ENCODE measurements around the gene HK2.
A peak's percentile ranks its signal among the peaks of the same experiment; 100 is the strongest.
"Not testable (repeated sequence)": the region's sequence is repeated elsewhere in the genome, so short reads cannot be mapped to it uniquely, and the experiment has no call there.

Gene HK2

DNA sequence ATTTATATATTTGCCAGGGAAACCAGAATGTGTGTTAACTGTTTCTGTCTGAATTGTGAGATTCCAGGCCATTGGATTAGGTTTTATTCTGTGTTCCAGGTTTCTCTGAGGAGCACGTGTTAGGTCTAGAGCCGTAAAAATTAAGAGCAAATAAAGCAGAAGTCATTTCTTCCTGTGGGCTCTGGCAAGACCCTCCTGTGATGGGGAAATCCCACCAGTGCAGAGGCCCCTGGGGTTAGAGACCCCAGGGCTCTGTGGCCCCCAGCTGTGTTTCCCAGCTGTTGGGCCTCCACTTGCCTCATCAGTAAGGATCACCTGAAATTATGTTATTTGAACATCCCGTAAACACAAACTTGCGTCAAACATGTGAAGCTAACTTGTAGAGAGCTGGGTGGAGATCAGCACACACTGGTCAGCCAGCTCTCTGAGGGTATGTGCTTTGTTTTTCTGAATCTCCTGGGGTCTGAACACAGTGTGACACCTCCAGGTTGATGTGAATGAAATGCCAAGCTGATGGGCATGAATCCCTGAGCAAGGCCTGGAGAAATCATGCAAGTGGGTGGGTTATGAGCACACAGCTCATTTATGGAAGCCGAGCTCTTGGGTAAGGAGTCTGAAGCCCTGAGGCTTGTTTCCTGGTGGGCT is 50.3 kb downstream of the HK2 start:
- Histone ChIP-seq H3K4me3 (ENCODE audit: low read length) (no peak overlapping the region), H3K9me3 (replicated peaks; ENCODE audit: low read length) (no peaks in the 10 kb centered on the region), H3K4me1 (ENCODE audit: control insufficient read depth, insufficient read depth, low read length) (peaks cover 18% of the 10 kb centered on the region), H3K9ac (ENCODE audit: low read depth, low read length) (no peak overlapping the region), H3K27me3 (ENCODE audit: control insufficient read depth, insufficient read depth, low read length) (no peaks in the 10 kb centered on the region), H3K4me2 (ENCODE audit: low read length) (no peak overlapping the region), H3K36me3 (ENCODE audit: insufficient read depth, low read length) (peaks cover 31% of the 10 kb centered on the region)

DNA sequence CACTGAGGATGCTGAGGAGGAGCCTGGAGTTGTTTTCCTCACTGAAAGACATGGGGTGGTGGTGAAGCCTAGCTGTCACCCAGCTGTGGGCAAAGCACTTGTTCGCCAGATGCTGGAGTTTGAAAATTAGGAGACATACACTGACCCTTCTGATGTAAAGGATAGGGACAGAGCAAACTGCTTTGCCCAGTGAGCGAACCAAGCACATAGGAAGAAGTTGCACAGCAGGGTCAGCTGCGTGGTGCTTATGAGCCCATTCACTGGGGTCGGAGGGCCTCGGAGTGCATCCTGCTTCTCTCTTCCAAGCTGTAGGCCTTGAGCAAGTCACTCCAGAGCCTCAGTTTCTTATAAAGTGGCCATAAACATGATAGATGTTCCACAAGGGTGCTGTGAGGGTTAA is 50.9 kb downstream of the HK2 start:
- H3K4me2 ChIP-seq (ENCODE audit: low read length), result no peak overlapping the region
- H3K4me1 ChIP-seq (ENCODE audit: control insufficient read depth, insufficient read depth, low read length), result peaks cover 18% of the 10 kb centered on the region
- H3K9ac ChIP-seq (ENCODE audit: low read depth, low read length), result no peak overlapping the region
- H3K36me3 ChIP-seq (ENCODE audit: insufficient read depth, low read length), result peaks cover 31% of the 10 kb centered on the region
- H3K27me3 ChIP-seq (ENCODE audit: control insufficient read depth, insufficient read depth, low read length), result no peaks in the 10 kb centered on the region
- H3K9me3 ChIP-seq (replicated peaks; ENCODE audit: low read length), result no peaks in the 10 kb centered on the region
- H3K4me3 ChIP-seq (ENCODE audit: low read length), result no peak overlapping the region

DNA sequence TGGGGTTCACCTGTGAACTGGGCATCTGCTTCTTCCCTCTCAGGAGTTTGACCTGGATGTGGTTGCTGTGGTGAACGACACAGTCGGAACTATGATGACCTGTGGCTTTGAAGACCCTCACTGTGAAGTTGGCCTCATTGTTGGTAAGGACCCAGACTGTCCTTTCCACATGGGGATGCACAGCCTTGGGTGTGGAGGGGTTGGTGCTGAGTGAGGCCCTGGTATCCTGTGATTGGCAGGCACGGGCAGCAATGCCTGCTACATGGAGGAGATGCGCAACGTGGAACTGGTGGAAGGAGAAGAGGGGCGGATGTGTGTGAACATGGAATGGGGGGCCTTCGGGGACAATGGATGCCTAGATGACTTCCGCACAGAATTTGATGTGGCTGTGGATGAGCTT is 52.3 kb downstream of the HK2 start:
- Histone ChIP-seq H3K4me3 (ENCODE audit: low read length) (no peak overlapping the region), H3K36me3 (ENCODE audit: insufficient read depth, low read length) (peaks cover 27% of the 10 kb centered on the region), H3K4me2 (ENCODE audit: low read length) (no peak overlapping the region), H3K27me3 (ENCODE audit: control insufficient read depth, insufficient read depth, low read length) (no peaks in the 10 kb centered on the region), H3K9ac (ENCODE audit: low read depth, low read length) (no peak overlapping the region), H3K9me3 (replicated peaks; ENCODE audit: low read length) (no peaks in the 10 kb centered on the region), H3K4me1 (ENCODE audit: control insufficient read depth, insufficient read depth, low read length) (peaks cover 18% of the 10 kb centered on the region)

DNA sequence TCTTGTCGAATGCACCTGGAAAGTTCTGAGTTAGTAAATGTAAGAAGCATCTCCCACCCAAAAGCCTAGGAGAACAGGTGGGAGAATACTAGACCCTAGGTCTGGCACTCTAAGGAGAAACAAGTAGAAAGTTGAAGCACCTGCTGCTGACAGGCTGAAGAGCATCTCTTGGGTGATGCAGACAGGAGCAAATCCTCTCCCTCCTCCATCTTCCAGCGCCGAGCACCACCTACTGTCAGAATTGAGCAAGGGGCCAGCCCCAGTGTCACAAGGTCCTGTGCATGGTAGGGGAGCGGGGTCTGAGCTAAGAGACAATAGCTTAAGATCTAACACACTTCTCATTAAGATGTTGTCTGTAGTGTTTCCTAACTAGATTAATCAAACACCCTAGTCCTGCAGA is 52.9 kb downstream of the HK2 start:
- Histone ChIP-seq H3K9ac (ENCODE audit: low read depth, low read length) (no peak overlapping the region), H3K4me3 (ENCODE audit: low read length) (no peak overlapping the region), H3K4me1 (ENCODE audit: control insufficient read depth, insufficient read depth, low read length) (peaks cover 19% of the 10 kb centered on the region), H3K27me3 (ENCODE audit: control insufficient read depth, insufficient read depth, low read length) (no peaks in the 10 kb centered on the region), H3K4me2 (ENCODE audit: low read length) (no peak overlapping the region), H3K9me3 (replicated peaks; ENCODE audit: low read length) (no peaks in the 10 kb centered on the region), H3K36me3 (ENCODE audit: insufficient read depth, low read length) (peaks cover 26% of the 10 kb centered on the region)

DNA sequence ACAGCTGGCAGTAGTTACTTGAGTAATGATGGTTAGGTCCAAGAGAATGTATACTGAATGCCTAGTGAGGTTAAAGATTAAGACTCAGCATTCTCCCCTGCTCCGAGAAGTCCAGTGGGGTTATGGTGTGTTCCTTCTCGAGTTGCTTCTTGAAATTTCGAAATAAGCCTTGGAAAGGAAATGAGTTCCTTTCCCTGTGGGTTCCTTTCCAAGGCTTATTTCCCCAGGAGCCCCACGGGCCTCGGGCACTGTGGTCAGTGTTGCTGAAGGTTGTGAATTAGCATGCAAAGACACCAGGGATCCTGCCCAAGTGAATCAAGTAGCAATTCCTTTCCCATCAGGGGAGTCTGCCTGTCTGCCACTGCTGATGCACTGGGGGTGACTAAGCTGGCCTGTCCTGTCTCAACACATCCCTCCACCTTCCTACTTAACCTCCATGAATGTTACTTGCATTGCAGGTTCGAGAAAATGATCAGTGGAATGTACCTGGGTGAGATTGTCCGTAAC is 53.6 kb downstream of the HK2 start:
- Histone ChIP-seq H3K4me3 (ENCODE audit: low read length) (no peak overlapping the region), H3K4me2 (ENCODE audit: low read length) (no peak overlapping the region), H3K36me3 (ENCODE audit: insufficient read depth, low read length) (peaks cover 21% of the 10 kb centered on the region), H3K4me1 (ENCODE audit: control insufficient read depth, insufficient read depth, low read length) (peaks cover 26% of the 10 kb centered on the region), H3K9me3 (replicated peaks; ENCODE audit: low read length) (no peaks in the 10 kb centered on the region), H3K27me3 (ENCODE audit: control insufficient read depth, insufficient read depth, low read length) (no peaks in the 10 kb centered on the region), H3K9ac (ENCODE audit: low read depth, low read length) (peak overlapping the region; percentile 49)

DNA sequence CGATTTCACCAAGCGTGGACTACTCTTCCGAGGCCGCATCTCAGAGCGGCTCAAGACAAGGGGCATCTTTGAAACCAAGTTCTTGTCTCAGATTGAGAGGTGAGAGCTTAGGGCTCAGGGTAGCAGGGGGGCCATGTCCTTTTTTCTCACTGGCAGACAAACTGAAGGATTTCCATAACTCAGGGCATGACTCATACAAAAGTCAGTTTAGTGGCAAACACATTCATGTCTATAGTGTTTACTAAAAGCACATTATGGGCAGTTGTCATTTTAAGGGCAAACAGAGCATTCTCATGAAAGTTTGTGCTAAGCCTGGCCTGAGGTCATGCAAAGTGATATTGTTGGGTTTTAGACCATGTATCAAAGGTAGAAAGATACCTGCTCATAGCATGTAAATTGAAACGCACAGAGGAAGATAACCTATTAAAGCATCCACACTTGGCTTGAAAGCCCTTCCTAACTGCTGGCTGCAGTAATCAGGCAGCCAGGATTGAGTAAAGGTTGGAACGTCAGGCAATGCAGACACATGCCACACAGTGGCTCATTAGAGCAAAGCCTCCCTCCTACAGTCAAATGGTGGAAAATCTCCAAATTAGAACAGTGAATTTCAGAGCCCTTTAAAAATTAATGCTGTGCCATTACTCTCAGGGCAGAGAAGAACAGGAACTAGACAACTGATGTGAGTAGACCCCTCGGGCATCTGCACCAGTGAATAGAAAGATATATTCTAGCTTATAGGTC is 54.2 kb downstream of the HK2 start:
- Histone ChIP-seq H3K9me3 (replicated peaks; ENCODE audit: low read length) (no peaks in the 10 kb centered on the region), H3K4me2 (ENCODE audit: low read length) (no peak overlapping the region), H3K4me1 (ENCODE audit: control insufficient read depth, insufficient read depth, low read length) (peaks cover 32% of the 10 kb centered on the region), H3K4me3 (ENCODE audit: low read length) (no peak overlapping the region), H3K27me3 (ENCODE audit: control insufficient read depth, insufficient read depth, low read length) (no peaks in the 10 kb centered on the region), H3K9ac (ENCODE audit: low read depth, low read length) (peak overlapping the region; percentile 49), H3K36me3 (ENCODE audit: insufficient read depth, low read length) (peaks cover 21% of the 10 kb centered on the region)

DNA sequence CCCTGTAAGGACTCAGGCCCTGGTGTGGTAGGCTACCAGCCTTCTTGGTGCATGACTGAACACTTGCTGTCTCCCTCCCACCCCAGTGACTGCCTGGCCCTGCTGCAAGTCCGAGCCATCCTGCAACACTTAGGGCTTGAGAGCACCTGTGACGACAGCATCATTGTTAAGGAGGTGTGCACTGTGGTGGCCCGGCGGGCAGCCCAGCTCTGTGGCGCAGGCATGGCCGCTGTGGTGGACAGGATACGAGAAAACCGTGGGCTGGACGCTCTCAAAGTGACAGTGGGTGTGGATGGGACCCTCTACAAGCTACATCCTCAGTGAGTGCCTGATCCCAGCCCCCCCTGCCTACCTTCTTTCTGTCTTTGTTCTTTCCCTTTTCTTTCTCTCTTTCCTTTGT is 55.2 kb downstream of the HK2 start:
- peaks cover 42% of the 10 kb centered on the region for H3K4me1 ChIP-seq (ENCODE audit: control insufficient read depth, insufficient read depth, low read length)
- H3K9ac ChIP-seq (ENCODE audit: low read depth, low read length), result no peak overlapping the region
- H3K4me2 ChIP-seq (ENCODE audit: low read length), result no peak overlapping the region
- H3K27me3 ChIP-seq (ENCODE audit: control insufficient read depth, insufficient read depth, low read length), result no peaks in the 10 kb centered on the region
- no peaks in the 10 kb centered on the region for H3K9me3 ChIP-seq (replicated peaks; ENCODE audit: low read length)
- no peak overlapping the region for H3K4me3 ChIP-seq (ENCODE audit: low read length)
- H3K36me3 ChIP-seq (ENCODE audit: insufficient read depth, low read length), result peaks cover 19% of the 10 kb centered on the region

DNA sequence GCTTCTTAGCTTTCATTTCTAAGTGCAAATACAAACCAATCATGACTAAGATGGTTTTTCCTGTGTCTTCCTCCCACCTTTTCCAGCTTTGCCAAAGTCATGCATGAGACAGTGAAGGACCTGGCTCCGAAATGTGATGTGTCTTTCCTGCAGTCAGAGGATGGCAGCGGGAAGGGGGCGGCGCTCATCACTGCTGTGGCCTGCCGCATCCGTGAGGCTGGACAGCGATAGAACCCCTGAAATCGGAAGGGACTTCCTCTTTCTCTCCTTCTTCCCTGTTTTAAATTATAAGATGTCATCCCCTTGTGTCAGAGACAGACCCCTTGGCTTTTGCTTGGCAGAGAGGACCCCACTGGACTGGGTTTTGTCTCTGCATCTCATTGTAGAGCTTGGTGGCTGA is 56.8 kb downstream of the HK2 start:
- H3K4me3 ChIP-seq (ENCODE audit: low read length), result no peak overlapping the region
- H3K9me3 ChIP-seq (replicated peaks; ENCODE audit: low read length), result no peaks in the 10 kb centered on the region
- H3K9ac ChIP-seq (ENCODE audit: low read depth, low read length), result no peak overlapping the region
- H3K36me3 ChIP-seq (ENCODE audit: insufficient read depth, low read length), result peaks cover 15% of the 10 kb centered on the region
- peaks cover 56% of the 10 kb centered on the region for H3K4me1 ChIP-seq (ENCODE audit: control insufficient read depth, insufficient read depth, low read length)
- no peaks in the 10 kb centered on the region for H3K27me3 ChIP-seq (ENCODE audit: control insufficient read depth, insufficient read depth, low read length)
- H3K4me2 ChIP-seq (ENCODE audit: low read length), result no peak overlapping the region

DNA sequence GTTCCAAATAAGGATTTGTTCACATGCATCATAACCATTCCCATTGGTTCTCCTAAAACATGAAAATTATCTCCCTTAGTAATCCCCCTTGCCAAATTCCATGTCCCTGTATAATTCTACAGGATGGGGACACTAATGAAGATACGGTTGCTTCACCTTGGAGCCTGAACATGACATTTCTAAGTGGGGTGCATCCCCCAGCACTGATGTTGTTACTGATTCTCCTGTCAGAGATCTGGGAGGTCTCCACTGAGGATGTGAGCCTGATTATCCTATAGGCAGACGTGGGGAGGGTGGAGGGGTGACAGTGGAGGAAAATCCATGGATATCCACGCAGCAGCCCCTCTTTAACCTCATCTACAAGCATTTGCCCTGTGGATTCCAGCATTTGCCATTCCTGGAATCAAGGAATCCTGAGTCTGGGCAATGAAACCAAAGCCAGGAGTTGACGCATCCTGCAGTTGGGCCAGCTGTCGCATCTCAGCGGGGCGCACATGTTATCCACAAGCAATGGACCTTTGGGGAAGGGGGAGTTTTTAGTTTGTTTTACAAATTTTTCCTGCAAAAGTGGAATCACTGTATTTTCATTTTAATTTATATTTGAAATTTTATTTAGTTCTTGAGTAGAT is 57.3 kb downstream of the HK2 start:
- H3K27me3 ChIP-seq (ENCODE audit: control insufficient read depth, insufficient read depth, low read length), result no peaks in the 10 kb centered on the region
- no peak overlapping the region for H3K9ac ChIP-seq (ENCODE audit: low read depth, low read length)
- peaks cover 11% of the 10 kb centered on the region for H3K36me3 ChIP-seq (ENCODE audit: insufficient read depth, low read length)
- H3K4me1 ChIP-seq (ENCODE audit: control insufficient read depth, insufficient read depth, low read length), result peaks cover 56% of the 10 kb centered on the region
- no peak overlapping the region for H3K4me3 ChIP-seq (ENCODE audit: low read length)
- no peak overlapping the region for H3K4me2 ChIP-seq (ENCODE audit: low read length)
- H3K9me3 ChIP-seq (replicated peaks; ENCODE audit: low read length), result no peaks in the 10 kb centered on the region

DNA sequence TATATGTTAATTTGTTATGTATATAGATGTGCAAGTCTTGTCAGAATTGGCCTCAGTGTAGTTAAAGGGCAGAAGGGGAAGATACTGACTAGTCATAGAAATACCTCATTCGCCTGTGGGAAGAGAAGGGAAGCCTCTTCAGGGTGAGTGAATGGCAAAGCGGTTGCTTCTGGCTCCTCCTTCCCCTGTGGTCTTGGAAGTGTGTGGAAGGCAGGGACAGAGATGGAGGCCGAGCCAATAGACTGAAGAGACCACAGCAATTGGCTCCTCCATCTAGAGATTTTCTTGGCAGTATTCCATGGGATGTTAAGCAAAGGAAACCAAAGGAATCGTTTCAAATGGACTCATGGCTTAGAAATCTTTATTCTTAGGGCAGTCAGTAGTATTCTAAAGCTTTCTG is 57.9 kb downstream of the HK2 start:
- H3K27me3 ChIP-seq (ENCODE audit: control insufficient read depth, insufficient read depth, low read length); H3K9ac ChIP-seq (ENCODE audit: low read depth, low read length); H3K36me3 ChIP-seq (ENCODE audit: insufficient read depth, low read length); H3K4me2 ChIP-seq (ENCODE audit: low read length); H3K4me3 ChIP-seq (ENCODE audit: low read length); H3K9me3 ChIP-seq (replicated peaks; ENCODE audit: low read length): not testable (repeated sequence)
- peaks cover 56% of the 10 kb centered on the region for H3K4me1 ChIP-seq (ENCODE audit: control insufficient read depth, insufficient read depth, low read length)

DNA sequence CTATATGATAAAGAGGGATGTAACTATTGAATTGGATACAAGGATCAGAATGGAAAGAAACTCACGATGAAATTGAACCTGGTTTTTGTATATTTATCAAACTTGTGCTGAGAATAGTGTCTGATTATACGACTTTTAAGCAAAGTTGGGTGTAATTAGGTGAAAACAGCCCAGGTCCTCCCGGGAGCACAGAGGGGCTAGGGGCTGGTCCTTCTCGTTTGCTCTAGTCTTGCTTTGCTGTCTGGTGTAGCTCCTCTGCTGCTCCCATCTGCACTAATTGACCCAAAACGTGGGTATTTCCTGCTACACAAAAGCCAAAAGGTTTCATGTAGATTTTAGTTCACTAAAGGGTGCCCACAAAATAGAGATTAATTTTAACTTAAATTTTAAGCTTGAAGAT is 58.7 kb downstream of the HK2 start:
- Histone ChIP-seq H3K4me2 (ENCODE audit: low read length) (no peak overlapping the region), H3K9me3 (replicated peaks; ENCODE audit: low read length) (no peaks in the 10 kb centered on the region), H3K27me3 (ENCODE audit: control insufficient read depth, insufficient read depth, low read length) (no peaks in the 10 kb centered on the region), H3K4me1 (ENCODE audit: control insufficient read depth, insufficient read depth, low read length) (peaks cover 48% of the 10 kb centered on the region), H3K36me3 (ENCODE audit: insufficient read depth, low read length) (peaks cover 3% of the 10 kb centered on the region), H3K4me3 (ENCODE audit: low read length) (no peak overlapping the region), H3K9ac (ENCODE audit: low read depth, low read length) (no peak overlapping the region)
